ENCODE data around the gene THSD4.

DNA sequence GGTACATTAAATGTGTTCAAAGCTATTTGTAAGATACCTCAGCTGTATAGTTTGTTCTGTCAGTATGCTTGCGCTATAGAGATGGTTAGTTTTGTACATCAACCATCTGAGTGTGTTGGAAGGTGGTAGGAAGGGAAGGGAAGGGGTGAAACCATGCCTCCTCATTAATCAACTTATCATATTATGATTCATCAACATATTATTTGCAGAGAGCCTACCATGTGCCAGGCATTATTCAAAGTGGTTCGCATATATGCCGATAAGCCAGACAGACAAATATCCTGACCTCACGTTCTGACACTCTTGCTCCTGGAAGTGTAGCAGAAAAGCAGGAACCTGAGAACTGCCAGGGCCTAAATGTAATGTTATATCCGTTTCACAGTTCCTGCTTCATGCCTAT is 447.0 kb downstream of the THSD4 start:
- TF ChIP-seq, protein P1, sequence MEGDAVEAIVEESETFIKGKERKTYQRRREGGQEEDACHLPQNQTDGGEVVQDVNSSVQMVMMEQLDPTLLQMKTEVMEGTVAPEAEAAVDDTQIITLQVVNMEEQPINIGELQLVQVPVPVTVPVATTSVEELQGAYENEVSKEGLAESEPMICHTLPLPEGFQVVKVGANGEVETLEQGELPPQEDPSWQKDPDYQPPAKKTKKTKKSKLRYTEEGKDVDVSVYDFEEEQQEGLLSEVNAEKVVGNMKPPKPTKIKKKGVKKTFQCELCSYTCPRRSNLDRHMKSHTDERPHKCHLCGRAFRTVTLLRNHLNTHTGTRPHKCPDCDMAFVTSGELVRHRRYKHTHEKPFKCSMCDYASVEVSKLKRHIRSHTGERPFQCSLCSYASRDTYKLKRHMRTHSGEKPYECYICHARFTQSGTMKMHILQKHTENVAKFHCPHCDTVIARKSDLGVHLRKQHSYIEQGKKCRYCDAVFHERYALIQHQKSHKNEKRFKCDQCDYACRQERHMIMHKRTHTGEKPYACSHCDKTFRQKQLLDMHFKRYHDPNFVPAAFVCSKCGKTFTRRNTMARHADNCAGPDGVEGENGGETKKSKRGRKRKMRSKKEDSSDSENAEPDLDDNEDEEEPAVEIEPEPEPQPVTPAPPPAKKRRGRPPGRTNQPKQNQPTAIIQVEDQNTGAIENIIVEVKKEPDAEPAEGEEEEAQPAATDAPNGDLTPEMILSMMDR (conservative IDR thresholded peaks at IDR 0.05; ENCODE audit: low read length): no peak
- no peak for TF ChIP-seq EZH2phosphoT487 (IDR thresholded peaks at IDR 0.05; ENCODE audit: borderline replicate concordance)

Data from Loucy (cell line).